Measurements from ENCODE around the gene CTRL. TPM values are rescaled to one million over a fixed set of nuclear protein-coding genes. Genes with fewer than 3 reads are reported as not detected.

CTRL gene
- total RNA-seq, 1 donor from 2014 or later = 2.8 TPM

GRCh38 chr16:67936124-67936879, 4.6 kb upstream of the CTRL start, which contains the start of gene PSMB10:
Gene PSMB10, minus strand, starts transcription at chr16:67936850. Its CDS starts 101 bp downstream, at chr16:67936749.
- Mint-ChIP-seq H3K4me3 (ENCODE audit: unreplicated experiment) (peak within 1 kb of the TSS; percentile 100), H3K4me1 (ENCODE audit: low read depth, unreplicated experiment) (peaks cover 13% of the 10 kb centered on the region), H3K27ac (ENCODE audit: unreplicated experiment) (peak within 1 kb of the TSS; percentile 97), H3K27me3 (ENCODE audit: unreplicated experiment) (peaks cover 16% of the 10 kb centered on the region), H3K36me3 (ENCODE audit: unreplicated experiment) (no peaks in the 10 kb centered on the region), H3K9me3 (ENCODE audit: unreplicated experiment) (peaks cover 13% of the 10 kb centered on the region)
- no peak for TF ChIP-seq CTCF (IDR thresholded peaks at IDR 0.05; ENCODE audit: partially characterized antibody, unreplicated experiment)
- DNase-seq = peak; percentile 42

- Mint-ChIP-seq H3K36me3 (ENCODE audit: unreplicated experiment) (no peaks in the 10 kb centered on the region), H3K4me1 (ENCODE audit: low read depth, unreplicated experiment) (peaks cover 13% of the 10 kb centered on the region), H3K27ac (ENCODE audit: unreplicated experiment) (peak overlapping the region; percentile 97), H3K9me3 (ENCODE audit: unreplicated experiment) (peaks cover 15% of the 10 kb centered on the region), H3K4me3 (ENCODE audit: unreplicated experiment) (peak overlapping the region; percentile 100), H3K27me3 (ENCODE audit: unreplicated experiment) (peaks cover 16% of the 10 kb centered on the region)
- DNase-seq = peak; percentile 89
- TF ChIP-seq CTCF (IDR thresholded peaks at IDR 0.05; ENCODE audit: partially characterized antibody, unreplicated experiment) = no peak
Measured at GRCh38 chr16:67935402-67936123, 3.9 kb upstream of the CTRL start.

- no peak for TF ChIP-seq CTCF (IDR thresholded peaks at IDR 0.05; ENCODE audit: partially characterized antibody, unreplicated experiment)
- H3K9me3 Mint-ChIP-seq (ENCODE audit: unreplicated experiment) = peaks cover 15% of the 10 kb centered on the region
- H3K4me3 Mint-ChIP-seq (ENCODE audit: unreplicated experiment) = peak overlapping the region; percentile 100
- no peaks in the 10 kb centered on the region for H3K36me3 Mint-ChIP-seq (ENCODE audit: unreplicated experiment)
- peaks cover 16% of the 10 kb centered on the region for H3K27me3 Mint-ChIP-seq (ENCODE audit: unreplicated experiment)
- H3K4me1 Mint-ChIP-seq (ENCODE audit: low read depth, unreplicated experiment) = peaks cover 13% of the 10 kb centered on the region
- peak overlapping the region; percentile 62 for H3K27ac Mint-ChIP-seq (ENCODE audit: unreplicated experiment)
- DNase-seq = no peak
Measured at GRCh38 chr16:67935101-67935401, 3.4 kb upstream of the CTRL start.

- Mint-ChIP-seq H3K27ac (ENCODE audit: unreplicated experiment) (peak overlapping the region; percentile 62), H3K4me1 (ENCODE audit: low read depth, unreplicated experiment) (peaks cover 13% of the 10 kb centered on the region), H3K4me3 (ENCODE audit: unreplicated experiment) (peak overlapping the region; percentile 100), H3K27me3 (ENCODE audit: unreplicated experiment) (peaks cover 16% of the 10 kb centered on the region), H3K36me3 (ENCODE audit: unreplicated experiment) (no peaks in the 10 kb centered on the region), H3K9me3 (ENCODE audit: unreplicated experiment) (peaks cover 15% of the 10 kb centered on the region)
- DNase-seq = no peak
- TF ChIP-seq CTCF (IDR thresholded peaks at IDR 0.05; ENCODE audit: partially characterized antibody, unreplicated experiment) = no peak
Measured at GRCh38 chr16:67934306-67935100, 2.8 kb upstream of the CTRL start.
